ENCODE results near the gene NAPG.
"Not testable (repeated sequence)": the region's sequence is repeated elsewhere in the genome, so short reads cannot be mapped to it uniquely, and the experiment has no call there.

NAPG gene

GRCh38 chr18:10558243-10558966, 32.6 kb downstream of the NAPG start:
- Histone ChIP-seq H3K27me3 (ENCODE audit: control insufficient read depth, insufficient read depth, low read length) (no peaks in the 10 kb centered on the region), H3K9me3 (ENCODE audit: control insufficient read depth, insufficient read depth, low read length) (no peaks in the 10 kb centered on the region), H3K9ac (ENCODE audit: low read depth, low read length) (no peak overlapping the region), H3K36me3 (ENCODE audit: control insufficient read depth, insufficient read depth, low read length) (peaks cover 17% of the 10 kb centered on the region), H3K4me3 (ENCODE audit: low read depth, low read length) (no peak overlapping the region), H3K4me1 (ENCODE audit: control insufficient read depth, insufficient read depth, low read length) (no peaks in the 10 kb centered on the region)

GRCh38 chr18:10558967-10559298, 33.1 kb downstream of the NAPG start:
- no peaks in the 10 kb centered on the region for H3K9me3 ChIP-seq (ENCODE audit: control insufficient read depth, insufficient read depth, low read length)
- H3K4me3 ChIP-seq (ENCODE audit: low read depth, low read length), result no peak overlapping the region

GRCh38 chr18:10559553-10560451, 34.0 kb downstream of the NAPG start:
- Histone ChIP-seq H3K4me1 (ENCODE audit: control insufficient read depth, insufficient read depth, low read length) (no peaks in the 10 kb centered on the region), H3K36me3 (ENCODE audit: control insufficient read depth, insufficient read depth, low read length) (peaks cover 13% of the 10 kb centered on the region), H3K27me3 (ENCODE audit: control insufficient read depth, insufficient read depth, low read length) (no peaks in the 10 kb centered on the region), H3K9me3 (ENCODE audit: control insufficient read depth, insufficient read depth, low read length) (no peaks in the 10 kb centered on the region), H3K9ac (ENCODE audit: low read depth, low read length) (peak overlapping the region; percentile 61), H3K4me3 (ENCODE audit: low read depth, low read length) (peak overlapping the region; percentile 39)

More at GRCh38 chr18:10558967-10559298, 33.1 kb downstream of the NAPG start:
- Histone ChIP-seq H3K27me3 (ENCODE audit: control insufficient read depth, insufficient read depth, low read length) (no peaks in the 10 kb centered on the region), H3K36me3 (ENCODE audit: control insufficient read depth, insufficient read depth, low read length) (peaks cover 17% of the 10 kb centered on the region), H3K4me1 (ENCODE audit: control insufficient read depth, insufficient read depth, low read length) (no peaks in the 10 kb centered on the region), H3K9ac (ENCODE audit: low read depth, low read length) (no peak overlapping the region)

GRCh38 chr18:10560452-10561045, 34.7 kb downstream of the NAPG start:
- peak overlapping the region; percentile 61 for H3K9ac ChIP-seq (ENCODE audit: low read depth, low read length)
- H3K4me1 ChIP-seq (ENCODE audit: control insufficient read depth, insufficient read depth, low read length), result no peaks in the 10 kb centered on the region
- no peaks in the 10 kb centered on the region for H3K27me3 ChIP-seq (ENCODE audit: control insufficient read depth, insufficient read depth, low read length)
- peak overlapping the region; percentile 39 for H3K4me3 ChIP-seq (ENCODE audit: low read depth, low read length)
- H3K9me3 ChIP-seq (ENCODE audit: control insufficient read depth, insufficient read depth, low read length), result no peaks in the 10 kb centered on the region
- peaks cover 10% of the 10 kb centered on the region for H3K36me3 ChIP-seq (ENCODE audit: control insufficient read depth, insufficient read depth, low read length)

GRCh38 chr18:10562773-10563160, 36.9 kb downstream of the NAPG start:
- H3K9ac ChIP-seq (ENCODE audit: low read depth, low read length), result no peak overlapping the region
- H3K9me3 ChIP-seq (ENCODE audit: control insufficient read depth, insufficient read depth, low read length), result no peaks in the 10 kb centered on the region
- no peak overlapping the region for H3K4me3 ChIP-seq (ENCODE audit: low read depth, low read length)
- no peaks in the 10 kb centered on the region for H3K27me3 ChIP-seq (ENCODE audit: control insufficient read depth, insufficient read depth, low read length)
- H3K4me1 ChIP-seq (ENCODE audit: control insufficient read depth, insufficient read depth, low read length), result no peaks in the 10 kb centered on the region
- peaks cover 5% of the 10 kb centered on the region for H3K36me3 ChIP-seq (ENCODE audit: control insufficient read depth, insufficient read depth, low read length)

GRCh38 chr18:10563886-10564285, 38.1 kb downstream of the NAPG start:
- Histone ChIP-seq H3K9ac (ENCODE audit: low read depth, low read length) (no peak overlapping the region), H3K36me3 (ENCODE audit: control insufficient read depth, insufficient read depth, low read length) (peaks cover 5% of the 10 kb centered on the region), H3K4me1 (ENCODE audit: control insufficient read depth, insufficient read depth, low read length) (no peaks in the 10 kb centered on the region), H3K4me3 (ENCODE audit: low read depth, low read length) (no peak overlapping the region), H3K9me3 (ENCODE audit: control insufficient read depth, insufficient read depth, low read length) (no peaks in the 10 kb centered on the region), H3K27me3 (ENCODE audit: control insufficient read depth, insufficient read depth, low read length) (no peaks in the 10 kb centered on the region)

- H3K9me3 ChIP-seq (ENCODE audit: control insufficient read depth, insufficient read depth, low read length), result no peaks in the 10 kb centered on the region
Observed at GRCh38 chr18:10564975-10565773, 39.3 kb downstream of the NAPG start.

GRCh38 chr18:10565835-10566234, 40.0 kb downstream of the NAPG start:
- H3K4me3 ChIP-seq (ENCODE audit: low read depth, low read length), result no peak overlapping the region

More at GRCh38 chr18:10564975-10565773, 39.3 kb downstream of the NAPG start:
- Histone ChIP-seq H3K36me3 (ENCODE audit: control insufficient read depth, insufficient read depth, low read length) (no peaks in the 10 kb centered on the region), H3K27me3 (ENCODE audit: control insufficient read depth, insufficient read depth, low read length) (no peaks in the 10 kb centered on the region), H3K4me3 (ENCODE audit: low read depth, low read length) (no peak overlapping the region), H3K4me1 (ENCODE audit: control insufficient read depth, insufficient read depth, low read length) (no peaks in the 10 kb centered on the region), H3K9ac (ENCODE audit: low read depth, low read length) (no peak overlapping the region)

GRCh38 chr18:10566390-10566789, 40.6 kb downstream of the NAPG start:
- Histone ChIP-seq H3K9me3 (ENCODE audit: control insufficient read depth, insufficient read depth, low read length) (no peaks in the 10 kb centered on the region), H3K36me3 (ENCODE audit: control insufficient read depth, insufficient read depth, low read length) (no peaks in the 10 kb centered on the region), H3K27me3 (ENCODE audit: control insufficient read depth, insufficient read depth, low read length) (no peaks in the 10 kb centered on the region), H3K4me3 (ENCODE audit: low read depth, low read length) (no peak overlapping the region), H3K9ac (ENCODE audit: low read depth, low read length) (no peak overlapping the region), H3K4me1 (ENCODE audit: control insufficient read depth, insufficient read depth, low read length) (no peaks in the 10 kb centered on the region)

More at GRCh38 chr18:10565835-10566234, 40.0 kb downstream of the NAPG start:
- H3K36me3 ChIP-seq (ENCODE audit: control insufficient read depth, insufficient read depth, low read length), result no peaks in the 10 kb centered on the region
- H3K9me3 ChIP-seq (ENCODE audit: control insufficient read depth, insufficient read depth, low read length), result no peaks in the 10 kb centered on the region
- H3K9ac ChIP-seq (ENCODE audit: low read depth, low read length), result no peak overlapping the region
- no peaks in the 10 kb centered on the region for H3K4me1 ChIP-seq (ENCODE audit: control insufficient read depth, insufficient read depth, low read length)
- no peaks in the 10 kb centered on the region for H3K27me3 ChIP-seq (ENCODE audit: control insufficient read depth, insufficient read depth, low read length)

GRCh38 chr18:10569941-10570340, 44.1 kb downstream of the NAPG start:
- H3K36me3 ChIP-seq (ENCODE audit: control insufficient read depth, insufficient read depth, low read length); H3K4me1 ChIP-seq (ENCODE audit: control insufficient read depth, insufficient read depth, low read length); H3K9me3 ChIP-seq (ENCODE audit: control insufficient read depth, insufficient read depth, low read length); H3K27me3 ChIP-seq (ENCODE audit: control insufficient read depth, insufficient read depth, low read length); H3K4me3 ChIP-seq (ENCODE audit: low read depth, low read length); H3K9ac ChIP-seq (ENCODE audit: low read depth, low read length): not testable (repeated sequence)

GRCh38 chr18:10570622-10571021, 44.8 kb downstream of the NAPG start:
- Histone ChIP-seq H3K4me1 (ENCODE audit: control insufficient read depth, insufficient read depth, low read length) (no peaks in the 10 kb centered on the region), H3K4me3 (ENCODE audit: low read depth, low read length) (no peak overlapping the region), H3K36me3 (ENCODE audit: control insufficient read depth, insufficient read depth, low read length) (no peaks in the 10 kb centered on the region), H3K9me3 (ENCODE audit: control insufficient read depth, insufficient read depth, low read length) (no peaks in the 10 kb centered on the region), H3K9ac (ENCODE audit: low read depth, low read length) (no peak overlapping the region), H3K27me3 (ENCODE audit: control insufficient read depth, insufficient read depth, low read length) (no peaks in the 10 kb centered on the region)
